Endothelial cell of umbilical vein (primary cell): ENCODE measurements around the gene GTPBP4. TPM values are rescaled to one million over a fixed set of nuclear protein-coding genes. Genes with fewer than 3 reads are reported as not detected.

ENCODE experiments used
- BruUV-seq: library from RNA; stranded (reverse); fragments of 400-500 nt; replicated peaks from 2 replicates; lab custom pipeline; 2021; lab: Mats Ljungman, UMichigan
- CTCF ChIA-PET: fragments of 300-600, 350-600 bp; sonication (Branson Sonifier 250); formaldehyde crosslinking; loops from one replicate; lab custom pipeline; 2021; ENCODE audit warnings: antibody characterized with exemption, inconsistent platforms; lab: Charles Lee
- POLR2A ChIA-PET: fragments of 300-600, 350-600 bp; sonication (Branson Sonifier 250); formaldehyde crosslinking; loops from one replicate; lab custom pipeline; 2021; ENCODE audit warnings: antibody characterized with exemption, inconsistent platforms; lab: Charles Lee
- DNase-seq: peaks from one replicate; pipeline ENCODE4 v3.0.0-alpha.2; 2011; ENCODE audit warnings: low read depth, low spot score
- FAIRE-seq: peaks from 2 replicates; lab custom pipeline; 2011; peaks lifted over from hg19 to GRCh38; lab: Jason Lieb, UNC
- H2AFZ ChIP-seq: 2 replicates; pipeline ENCODE4 v1.6.0; 2012; ENCODE audit warnings: low read depth, low read length, control low read depth, inconsistent platforms
- H3K27ac ChIP-seq: 2 replicates; pipeline ENCODE4 v1.5.1; 2011; ENCODE audit warnings: low read depth, mild to moderate bottlenecking, control low read depth, low read length, moderate library complexity; ENCODE audit not compliant: insufficient read depth
- H3K27me3 ChIP-seq, 2 experiments: 2 replicates each; pipeline versions ENCODE4 v1.6.0 to v1.6.1; 2011; ENCODE audit warnings: low read length in 2 of 2, mixed read lengths in 1 of 2; ENCODE audit not compliant: control insufficient read depth in 2 of 2, insufficient read depth in 2 of 2
- H3K36me3 ChIP-seq, 2 experiments: 2 replicates in 1 of 2; 3 replicates in 1 of 2; pipeline ENCODE4 v1.5.1; 2011; ENCODE audit warnings: low read length in 2 of 2, mild to moderate bottlenecking in 1 of 2, moderate library complexity in 1 of 2; ENCODE audit not compliant: control insufficient read depth in 2 of 2, insufficient read depth in 2 of 2; ENCODE audit errors: extremely low read depth in 1 of 2
- H3K4me1 ChIP-seq: 3 replicates; pipeline ENCODE4 v1.5.1; 2011; ENCODE audit warnings: mild to moderate bottlenecking, low read length; ENCODE audit not compliant: control insufficient read depth, insufficient read depth; ENCODE audit errors: extremely low read depth
- H3K4me2 ChIP-seq: 2 replicates; pipeline ENCODE4 v1.6.1; 2011; ENCODE audit warnings: low read length, control low read depth, mixed read lengths; ENCODE audit not compliant: insufficient read depth
- H3K4me3 ChIP-seq, 3 experiments: fragments of 200-600 bp in 1 of 3; sonication (generic), shearing (Covaris generic) in 1 of 3; replicated peaks in 1 of 3; 2 replicates each; pipeline ENCODE4 v1.5.1; 2011 to 2016; ENCODE audit warnings: control low read depth in 3 of 3, low read length in 3 of 3, mild to moderate bottlenecking in 2 of 3, inconsistent platforms in 1 of 3, low read depth in 1 of 3, moderate library complexity in 1 of 3; ENCODE audit not compliant: insufficient read depth in 1 of 3
- H3K79me2 ChIP-seq: 2 replicates; pipeline ENCODE4 v1.6.0; 2012; ENCODE audit warnings: low read length, inconsistent platforms; ENCODE audit not compliant: control insufficient read depth, insufficient read depth
- H3K9ac ChIP-seq: replicated peaks from 2 replicates; pipeline ENCODE3; 2011; ENCODE audit warnings: low read length, control low read depth; ENCODE audit not compliant: insufficient read depth; ENCODE audit errors: extremely low read depth
- H3K9me1 ChIP-seq: replicated peaks from 3 replicates; pipeline ENCODE4 v1.6.0; 2011; ENCODE audit warnings: mild to moderate bottlenecking, low read length; ENCODE audit not compliant: control insufficient read depth, insufficient read depth; ENCODE audit errors: extremely low read depth
- H3K9me3 ChIP-seq: replicated peaks from 2 replicates; pipeline ENCODE4 v1.5.1; 2012; ENCODE audit warnings: low read length, inconsistent platforms; ENCODE audit not compliant: control insufficient read depth, insufficient read depth
- H4K20me1 ChIP-seq: replicated peaks from 2 replicates; pipeline ENCODE3; 2011; ENCODE audit warnings: mild to moderate bottlenecking, low read length; ENCODE audit not compliant: control insufficient read depth, insufficient read depth; ENCODE audit errors: extremely low read depth
- CTCF ChIP-seq, 2 donors: IDR thresholded peaks; 1 replicate in 1 of 2; 2 replicates in 1 of 2; pipeline ENCODE4 v1.5.1; 2011; ENCODE audit warnings: low read length in 2 of 2, mild to moderate bottlenecking in 2 of 2, moderate library complexity in 2 of 2, control low read depth in 1 of 2, inconsistent platforms in 1 of 2, low read depth in 1 of 2; ENCODE audit not compliant: insufficient read depth in 1 of 2; ENCODE audit errors: extremely low read depth in 1 of 2
- EZH2 ChIP-seq: IDR thresholded peaks from 2 replicates; pipeline ENCODE4 v1.6.1; 2012; ENCODE audit warnings: borderline replicate concordance, low read depth, mild to moderate bottlenecking, moderate library complexity, low read length, inconsistent platforms; ENCODE audit not compliant: severe bottlenecking
- FOS ChIP-seq: IDR thresholded peaks from 2 replicates; pipeline ENCODE4 v1.6.1; 2011; ENCODE audit warnings: mild to moderate bottlenecking, low read length, moderate library complexity, borderline replicate concordance; ENCODE audit not compliant: insufficient read depth
- GATA2 ChIP-seq: IDR thresholded peaks from 2 replicates; pipeline ENCODE4 v1.7.0; 2011; ENCODE audit warnings: low read depth, mild to moderate bottlenecking, moderate library complexity, mixed read lengths, low read length; ENCODE audit not compliant: insufficient read length, insufficient read depth
- JUN ChIP-seq: IDR thresholded peaks from 2 replicates; pipeline ENCODE4 v1.6.1; 2011; ENCODE audit warnings: borderline replicate concordance, low read depth; ENCODE audit not compliant: insufficient read length, insufficient read depth
- MYC ChIP-seq: IDR thresholded peaks from one replicate; pipeline ENCODE4 v1.6.1; 2011; ENCODE audit warnings: mild to moderate bottlenecking, low read depth, low read length
- POLR2A ChIP-seq: IDR thresholded peaks from 2 replicates; pipeline ENCODE4 v1.6.1; 2012; ENCODE audit warnings: low read depth, mild to moderate bottlenecking, control low read depth, low read length
- POLR2AphosphoS5 ChIP-seq: IDR thresholded peaks from 2 replicates; pipeline ENCODE4 v1.6.1; 2012; ENCODE audit warnings: low read depth, mild to moderate bottlenecking, control low read depth, low read length, moderate library complexity; ENCODE audit not compliant: insufficient read depth
- dilution Hi-C: fragments of 300-500 bp; cut with MboI; formaldehyde crosslinking; loops from one replicate; pipeline ENCODE4 v1.15.0; 2019; ENCODE audit warnings: low sequenced_read_pairs; ENCODE audit not compliant: extremely low pct_ligation_motif_present
- intact Hi-C: fragments of 100-400 bp; cut with micrococcal nuclease; formaldehyde crosslinking; loops from one replicate; pipeline ENCODE4 v1.10.0; 2022
- polyA plus RNA-seq, 4 experiments: library from polyadenylated mRNA; depleted of rRNA in 3 of 4; stranded (reverse) in 3 of 4; unstranded in 1 of 4; fragments of >200 nt; gene quantifications; 2 replicates each; pipeline versions ENCODE4 v1.2.1 to v1.2.3, GENCODE V29; 2011 to 2012; ENCODE audit warnings: missing spikeins in 1 of 4
- total RNA-seq: library from RNA; stranded (reverse); gene quantifications from 2 replicates; pipeline ENCODE4 v1.2.3, GENCODE V29; 2021
- TF ChIP-seq, protein P1 (sequence below): IDR thresholded peaks from 2 replicates; pipeline ENCODE4 v1.6.1; 2011; ENCODE audit not compliant: insufficient read depth, insufficient read length

The GTPBP4 gene
- total and polyA plus RNA-seq, 2 donors (not counting 3 experiments of a cell fraction or from before 2014, with no cell fraction given) = 12.4 to 69.3 TPM

DNA sequence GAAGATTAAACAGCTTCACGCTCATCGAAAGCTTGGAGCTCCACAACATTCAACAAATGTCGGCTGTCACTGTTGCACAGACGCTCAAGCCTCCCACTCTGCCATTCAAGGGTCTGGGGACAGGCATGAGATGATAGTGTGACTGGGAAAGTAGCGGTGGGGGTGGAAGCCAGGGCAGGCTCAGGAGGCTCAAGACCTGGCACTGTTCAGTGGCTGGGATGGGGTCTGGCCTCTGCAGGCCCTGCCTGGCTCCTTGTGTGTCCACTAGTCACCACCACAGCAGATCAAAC is 13.5 kb upstream of the GTPBP4 start:
- ChIA-PET POLR2A (no interaction called here), CTCF (interaction anchor here (1.4 kb wide), 1 partner anchor 13 kb away, joined by 3 read pairs; the partner anchor contains the start of gene GTPBP4)
- no peak overlapping the region for H3K4me2 ChIP-seq
- no peak for DNase-seq
- TF ChIP-seq POLR2A (no peak), MYC (no peak), POLR2AphosphoS5 (no peak), GATA2 (no peak), EZH2 (no peak), FOS (no peak), CTCF (IDR thresholded peaks at IDR 0.05; ENCODE audit: extremely low read depth in 1 of 2, insufficient read depth in 1 of 2, low read depth in 1 of 2, low read length in 2 of 2) (no peak), JUN (no peak)
- TF ChIP-seq, protein P1, sequence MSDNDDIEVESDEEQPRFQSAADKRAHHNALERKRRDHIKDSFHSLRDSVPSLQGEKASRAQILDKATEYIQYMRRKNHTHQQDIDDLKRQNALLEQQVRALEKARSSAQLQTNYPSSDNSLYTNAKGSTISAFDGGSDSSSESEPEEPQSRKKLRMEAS = no peak
- H3K9me3 ChIP-seq = no peaks in the 10 kb centered on the region
- dilution Hi-C loops = no loop called here
- intact Hi-C loops = no loop called here
- no TSS peak for BruUV-seq
- no peak overlapping the region for H3K27ac ChIP-seq
- H3K36me3 ChIP-seq = no peaks in the 10 kb centered on the region
- H4K20me1 ChIP-seq = no peaks in the 10 kb centered on the region
- no peak overlapping the region for H2AFZ ChIP-seq
- H3K27me3 ChIP-seq = peaks cover 8 to 9% of the 10 kb centered on the region in 2 experiments
- H3K4me3 ChIP-seq = no peak overlapping the region
- no peaks in the 10 kb centered on the region for H3K4me1 ChIP-seq
- no peak for FAIRE-seq
- no peaks in the 10 kb centered on the region for H3K79me2 ChIP-seq
- H3K9ac ChIP-seq = no peak overlapping the region
- no peaks in the 10 kb centered on the region for H3K9me1 ChIP-seq
